Measurements from ENCODE around the gene PISD. TPM values are rescaled to one million over a fixed set of nuclear protein-coding genes. Genes with fewer than 3 reads are reported as not detected.
"Not testable (repeated sequence)": the region's sequence is repeated elsewhere in the genome, so short reads cannot be mapped to it uniquely, and the experiment has no call there.

PISD gene
- 28.7 and 36.0 TPM in 2 replicates for total RNA-seq (2014; rRNA removed)
- 14.3 TPM for polyA plus RNA-seq (2012)

GRCh38 chr22:31661851-31662667 lies at the start of gene PISD:
Gene PISD (minus strand): TSS chr22:31662215. CDS start chr22:31662208, 7 bp downstream.
- peak; percentile 92 for DNase-seq (ENCODE audit: low read depth)

- DNase-seq (ENCODE audit: low read depth): peak; percentile 21
These were observed 49.2 kb upstream of the PISD start for GRCh38 chr22:31711226-31711625.

- no peak for DNase-seq (ENCODE audit: low read depth)
These were observed 45.5 kb upstream of the PISD start for GRCh38 chr22:31707519-31707918.

- DNase-seq (ENCODE audit: low read depth): no peak
These were observed 33.4 kb upstream of the PISD start for GRCh38 chr22:31695423-31695822.

- DNase-seq (ENCODE audit: low read depth): not testable (repeated sequence)
These were observed 32.0 kb upstream of the PISD start for GRCh38 chr22:31694046-31694445.

GRCh38 chr22:31692186-31692886 lies 30.3 kb upstream of the PISD start:
- peak; percentile 72 for DNase-seq (ENCODE audit: low read depth)

GRCh38 chr22:31691408-31691807 lies 29.4 kb upstream of the PISD start:
- DNase-seq (ENCODE audit: low read depth): no peak

GRCh38 chr22:31683181-31684105 lies 21.4 kb upstream of the PISD start:
- DNase-seq (ENCODE audit: low read depth): no peak

GRCh38 chr22:31682751-31683150 lies 20.7 kb upstream of the PISD start:
- no peak for DNase-seq (ENCODE audit: low read depth)

GRCh38 chr22:31681349-31682345 lies 19.6 kb upstream of the PISD start:
- DNase-seq (ENCODE audit: low read depth): peak; percentile 62

GRCh38 chr22:31680861-31681341 lies 18.9 kb upstream of the PISD start:
- peak; percentile 66 for DNase-seq (ENCODE audit: low read depth)

- no peak for DNase-seq (ENCODE audit: low read depth)
These were observed 16.7 kb upstream of the PISD start for GRCh38 chr22:31678748-31679147.

- peak; percentile 41 for DNase-seq (ENCODE audit: low read depth)
These were observed 14.7 kb upstream of the PISD start for GRCh38 chr22:31676700-31677099.

GRCh38 chr22:31674219-31674618 lies 12.2 kb upstream of the PISD start:
- not testable (repeated sequence) for DNase-seq (ENCODE audit: low read depth)

GRCh38 chr22:31668849-31669248 lies 6.8 kb upstream of the PISD start:
- DNase-seq (ENCODE audit: low read depth): not testable (repeated sequence)

GRCh38 chr22:31662668-31663037 lies 638 bp upstream of the PISD start:
- no peak for DNase-seq (ENCODE audit: low read depth)

GRCh38 chr22:31660860-31661341 lies 1.1 kb downstream of the PISD start:
- peak; percentile 77 for DNase-seq (ENCODE audit: low read depth)

GRCh38 chr22:31659246-31659645 lies 2.8 kb downstream of the PISD start:
- DNase-seq (ENCODE audit: low read depth): no peak

GRCh38 chr22:31654408-31654807 lies 7.6 kb downstream of the PISD start:
- no peak for DNase-seq (ENCODE audit: low read depth)

- DNase-seq (ENCODE audit: low read depth): no peak
These were observed 8.1 kb downstream of the PISD start for GRCh38 chr22:31653944-31654343.

Data from LHCN-M2 (cell line).